Renal cortex interstitium (tissue), 11 donors: ENCODE data around the gene CASD1. TPM values are rescaled to one million over a fixed set of nuclear protein-coding genes. Genes with fewer than 3 reads are reported as not detected.

ENCODE experiments used
- DNase-seq, 11 donors: peaks; one replicate each; pipeline ENCODE4 v3.0.0-alpha.2; 2013; ENCODE audit warnings: low read depth in 9 of 11, low spot score in 4 of 11; ENCODE audit errors: extremely low read depth in 1 of 11
- polyA plus RNA-seq, 3 donors: library from polyadenylated mRNA; unstranded; fragments of 120-200 nt; gene quantifications; one replicate each; pipeline ENCODE4 v1.2.1, GENCODE V29; 2013; ENCODE audit not compliant: insufficient read length in 3 of 3

CASD1 gene
- polyA plus RNA-seq, 3 donors, result 38.1 to 47.9 (median 46.4) TPM

DNA sequence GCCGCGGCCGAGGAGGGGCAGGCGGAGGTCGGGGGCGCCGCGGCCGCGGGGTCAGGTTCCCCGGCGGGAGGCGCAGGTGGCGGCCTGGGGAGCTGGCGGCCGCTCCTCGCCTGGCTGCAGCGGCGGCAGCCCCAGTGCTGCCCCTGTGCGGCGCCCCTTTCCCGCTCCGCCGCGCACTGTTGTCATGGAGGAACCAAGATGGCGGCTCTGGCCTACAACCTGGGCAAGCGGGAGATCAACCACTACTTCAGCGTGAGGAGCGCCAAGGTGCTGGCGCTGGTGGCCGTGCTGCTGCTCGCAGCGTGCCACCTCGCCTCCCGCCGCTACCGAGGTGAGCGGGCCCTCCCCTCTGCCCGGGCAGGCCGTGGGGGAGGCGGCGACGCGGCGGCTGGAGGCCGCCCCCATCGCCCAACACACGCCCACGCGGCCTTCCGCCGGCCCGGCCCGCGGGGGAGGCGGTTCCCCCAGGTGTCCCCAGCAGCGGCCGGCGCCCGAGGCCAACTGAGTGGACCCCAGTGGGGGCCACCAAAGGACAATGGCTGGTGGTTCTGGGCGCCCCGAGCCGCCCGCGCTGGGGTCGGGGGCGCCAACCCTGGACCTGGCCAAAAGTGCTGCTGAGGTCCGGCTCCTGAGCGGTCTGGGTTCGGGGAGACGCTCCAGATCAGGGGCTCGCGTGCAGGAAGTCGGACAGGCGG lies 425 bp downstream of the CASD1 start:
- peak in 8 of 11 donors; percentile 52 to 73 (median 67) for DNase-seq

DNA sequence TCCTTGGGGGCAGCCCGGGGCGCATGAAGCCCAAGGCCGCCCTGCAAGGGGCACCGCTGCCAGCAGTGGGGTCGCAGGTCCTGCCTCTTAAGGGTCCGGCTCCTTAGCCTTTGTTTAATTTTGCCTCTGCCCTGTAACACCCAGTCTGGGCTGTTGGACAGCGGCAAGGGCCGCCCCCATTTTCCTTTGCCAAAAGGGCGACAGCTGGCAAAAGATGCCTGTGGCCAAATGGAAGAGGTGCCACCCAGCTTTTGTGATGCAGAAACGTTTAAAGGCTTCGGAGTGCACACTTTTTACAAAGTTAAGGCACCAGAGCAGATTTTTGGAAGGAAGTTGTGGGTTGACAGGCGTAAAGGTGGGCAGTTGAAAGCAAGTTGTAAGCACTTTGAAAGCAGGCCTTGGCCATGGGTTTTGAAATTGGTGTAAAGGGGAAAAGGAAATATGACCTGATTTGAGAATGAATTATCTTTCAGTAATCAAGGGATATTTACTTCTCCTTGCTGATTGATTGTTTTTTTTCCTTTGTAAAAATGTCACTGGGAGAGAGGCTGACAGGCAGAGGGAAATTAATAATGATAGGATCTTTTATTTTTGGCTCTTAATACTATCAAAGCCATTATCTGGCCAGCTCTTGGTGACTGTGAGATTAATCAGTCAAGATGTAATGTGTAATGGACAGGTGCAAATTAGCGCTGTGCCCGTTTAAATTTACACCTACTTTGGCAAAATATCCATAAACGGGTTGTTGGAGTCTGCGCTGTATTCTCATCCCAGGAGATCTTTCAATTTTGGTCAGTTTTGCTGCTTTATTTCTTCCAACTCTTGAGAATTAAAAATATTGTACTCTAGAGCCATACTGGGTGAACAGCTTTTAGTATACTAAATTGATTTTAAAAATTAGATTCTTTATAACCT lies 1.2 kb downstream of the CASD1 start:
- DNase-seq, result peak in 3 of 11 donors; percentile 37 to 48 (median 41)

- DNase-seq, result no peak
Measured at GRCh38 chr7:94511718-94512117, 2.1 kb downstream of the CASD1 start.

- no peak for DNase-seq
Measured at GRCh38 chr7:94512735-94513564, 3.3 kb downstream of the CASD1 start.

DNA sequence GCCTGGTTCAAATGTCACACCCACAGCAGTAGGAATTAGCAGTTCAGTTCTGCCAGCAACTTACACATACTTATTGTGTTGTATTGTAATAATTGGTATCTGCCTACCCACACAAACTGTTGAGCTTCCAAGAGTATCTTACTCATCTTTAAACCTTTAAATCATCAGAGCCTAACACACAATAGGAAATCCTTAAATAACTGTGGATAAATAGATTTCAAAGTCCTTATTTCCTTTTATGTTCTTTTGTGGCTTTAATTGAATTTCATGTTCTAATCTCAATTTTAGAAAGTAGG lies 3.9 kb downstream of the CASD1 start:
- DNase-seq, result no peak

GRCh38 chr7:94514140-94514889 lies 4.7 kb downstream of the CASD1 start:
- DNase-seq, result no peak

- DNase-seq, result no peak
Measured at GRCh38 chr7:94514917-94515316, 5.3 kb downstream of the CASD1 start.

DNA sequence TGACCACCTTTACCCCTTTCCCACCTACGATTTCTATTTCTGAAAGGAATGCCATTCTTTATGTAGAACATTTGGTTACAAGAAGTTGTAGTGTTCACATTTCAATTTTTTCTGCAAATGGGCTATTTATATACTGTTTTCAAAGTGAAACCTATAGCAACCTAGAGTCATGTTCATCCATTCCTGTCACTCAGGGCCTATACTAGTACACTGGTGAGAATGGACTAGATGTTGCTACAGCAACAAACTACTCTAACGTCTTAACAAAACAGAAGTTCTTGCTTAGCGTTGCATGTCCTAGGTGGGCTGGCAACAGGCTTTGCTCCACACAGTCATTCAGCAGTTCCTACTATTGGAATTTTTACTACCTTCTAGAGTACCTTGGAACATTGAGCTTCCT lies 16.3 kb downstream of the CASD1 start:
- DNase-seq, result no peak

- DNase-seq, result no peak
Measured at GRCh38 chr7:94529516-94529915, 19.9 kb downstream of the CASD1 start.

GRCh38 chr7:94530109-94530508 lies 20.5 kb downstream of the CASD1 start:
- no peak for DNase-seq

- DNase-seq, result no peak
Measured at GRCh38 chr7:94532676-94533075, 23.1 kb downstream of the CASD1 start.

- DNase-seq, result no peak
Measured at GRCh38 chr7:94540428-94540827, 30.8 kb downstream of the CASD1 start.

DNA sequence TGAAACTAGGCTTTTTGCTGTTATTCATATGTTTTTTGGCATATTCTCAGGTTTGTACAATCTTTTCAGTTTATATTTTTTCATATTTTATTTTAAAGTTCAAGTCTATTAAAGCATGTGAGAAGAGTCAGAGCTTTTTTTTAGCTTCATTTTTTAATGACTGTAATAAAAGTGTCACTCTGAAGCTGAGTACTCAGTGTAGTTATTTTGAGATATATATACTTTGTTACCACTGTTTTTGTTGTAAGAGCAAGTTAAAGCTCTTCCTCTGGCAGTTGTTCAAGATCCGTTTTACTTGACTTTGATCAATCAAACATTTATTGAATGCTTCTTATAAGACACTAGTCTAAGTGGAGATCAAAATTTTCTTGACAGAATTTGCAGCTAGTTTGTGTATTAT lies 37.5 kb downstream of the CASD1 start:
- DNase-seq, result peak in 4 of 11 donors; percentile 13 to 43 (median 22)

GRCh38 chr7:94556028-94556427 lies 46.4 kb downstream of the CASD1 start:
- DNase-seq, result no peak

DNA sequence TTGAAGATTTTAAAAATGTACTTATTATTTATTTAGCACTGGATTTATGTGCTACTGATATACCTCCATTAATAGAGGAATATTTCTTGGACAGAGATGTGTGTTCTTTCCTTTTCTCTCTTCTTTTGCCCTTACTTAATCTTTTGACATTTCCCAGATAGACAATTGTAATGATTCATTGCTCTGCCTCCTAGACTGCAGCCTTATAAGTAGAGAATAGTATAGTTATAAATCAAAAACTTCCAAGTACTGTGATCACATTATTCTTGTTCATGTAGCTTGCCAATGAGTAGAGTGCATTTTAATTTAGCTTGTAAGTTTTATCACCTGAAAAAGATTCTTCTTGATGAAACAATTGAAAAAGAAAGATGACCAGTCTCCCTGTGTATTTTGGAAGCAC lies 47.6 kb downstream of the CASD1 start:
- DNase-seq, result no peak

GRCh38 chr7:94559972-94560371 lies 50.4 kb downstream of the CASD1 start:
- DNase-seq, result no peak

DNA sequence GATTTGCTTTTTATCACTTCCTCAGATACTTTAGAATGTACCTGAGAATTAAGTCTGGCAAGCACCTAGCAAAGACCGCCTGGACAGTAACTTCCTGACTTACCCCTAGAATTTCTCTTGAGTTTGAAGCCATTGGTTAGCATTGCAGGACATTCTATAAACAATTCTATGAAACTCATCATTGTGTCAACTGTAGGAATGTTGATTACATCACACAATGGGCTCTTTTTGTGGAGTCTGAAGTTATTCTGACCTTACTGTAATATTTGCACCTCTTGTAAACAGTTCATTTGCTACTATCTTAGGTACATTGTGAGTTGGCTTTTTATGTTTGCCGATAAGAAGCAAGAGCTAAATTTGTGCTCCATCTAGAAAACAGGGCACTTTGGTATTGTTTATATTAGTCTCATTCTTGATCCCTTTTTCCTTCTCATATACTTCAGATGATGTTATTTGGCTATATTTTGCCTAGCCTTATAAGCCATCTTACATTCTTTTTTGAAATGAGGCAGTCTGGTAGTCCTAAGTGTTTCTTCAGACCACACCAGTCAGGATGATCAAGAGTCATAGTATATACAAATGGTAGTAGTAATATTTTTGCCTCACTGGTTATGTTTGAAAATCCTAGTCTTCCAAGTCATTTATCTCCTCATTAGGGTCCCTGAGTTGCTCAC lies 52.4 kb downstream of the CASD1 start:
- no peak for DNase-seq

GRCh38 chr7:94562525-94562924 lies 52.9 kb downstream of the CASD1 start:
- no peak for DNase-seq
